Endothelial cell (in vitro differentiated cells): ENCODE data around the gene LRRIQ1. TPM values are rescaled to one million over a fixed set of nuclear protein-coding genes. Genes with fewer than 3 reads are reported as not detected.

ENCODE experiments used
- DNase-seq: peaks from one replicate; pipeline ENCODE4 v3.0.0; 2021; ENCODE audit warnings: low spot score
- H3K27ac Mint-ChIP-seq: one replicate; pipeline ENCODE4 v1.8.0; 2021; ENCODE audit warnings: mixed read lengths, inconsistent platforms; ENCODE audit not compliant: unreplicated experiment
- H3K27me3 Mint-ChIP-seq: one replicate; pipeline ENCODE4 v1.8.0; 2021; ENCODE audit warnings: mild to moderate bottlenecking, moderate library complexity, mixed read lengths, inconsistent platforms; ENCODE audit not compliant: unreplicated experiment
- H3K36me3 Mint-ChIP-seq: one replicate; pipeline ENCODE4 v1.8.0; 2021; ENCODE audit warnings: mild to moderate bottlenecking, low read depth, mixed read lengths, inconsistent platforms; ENCODE audit not compliant: unreplicated experiment
- H3K4me1 Mint-ChIP-seq: one replicate; pipeline ENCODE4 v1.8.0; 2021; ENCODE audit warnings: mild to moderate bottlenecking, mixed read lengths, inconsistent platforms; ENCODE audit not compliant: unreplicated experiment
- H3K4me3 Mint-ChIP-seq: one replicate; pipeline ENCODE4 v1.8.0; 2021; ENCODE audit warnings: mild to moderate bottlenecking, mixed read lengths, inconsistent platforms; ENCODE audit not compliant: unreplicated experiment
- H3K9me3 Mint-ChIP-seq: one replicate; pipeline ENCODE4 v1.8.0; 2021; ENCODE audit warnings: mixed read lengths, inconsistent platforms; ENCODE audit not compliant: unreplicated experiment
- total RNA-seq: library from RNA; stranded (reverse); fragmentation: NEBNext Ultra II Directional; extraction: Animal tissue kit (Norgen Biotek cat#: 25700); gene quantifications from one replicate; pipeline ENCODE4 v1.2.1, GENCODE V29; 2021; ENCODE audit not compliant: unreplicated experiment
- TF ChIP-seq, protein P1 (sequence below): fragments of 200-600 bp; sonication (generic); IDR thresholded peaks from one replicate; pipeline ENCODE4 v1.5.0; 2021; ENCODE audit warnings: antibody characterized with exemption; ENCODE audit not compliant: unreplicated experiment

LRRIQ1 gene
- total RNA-seq, 1 donor from 2014 or later = 1.1 TPM

DNA sequence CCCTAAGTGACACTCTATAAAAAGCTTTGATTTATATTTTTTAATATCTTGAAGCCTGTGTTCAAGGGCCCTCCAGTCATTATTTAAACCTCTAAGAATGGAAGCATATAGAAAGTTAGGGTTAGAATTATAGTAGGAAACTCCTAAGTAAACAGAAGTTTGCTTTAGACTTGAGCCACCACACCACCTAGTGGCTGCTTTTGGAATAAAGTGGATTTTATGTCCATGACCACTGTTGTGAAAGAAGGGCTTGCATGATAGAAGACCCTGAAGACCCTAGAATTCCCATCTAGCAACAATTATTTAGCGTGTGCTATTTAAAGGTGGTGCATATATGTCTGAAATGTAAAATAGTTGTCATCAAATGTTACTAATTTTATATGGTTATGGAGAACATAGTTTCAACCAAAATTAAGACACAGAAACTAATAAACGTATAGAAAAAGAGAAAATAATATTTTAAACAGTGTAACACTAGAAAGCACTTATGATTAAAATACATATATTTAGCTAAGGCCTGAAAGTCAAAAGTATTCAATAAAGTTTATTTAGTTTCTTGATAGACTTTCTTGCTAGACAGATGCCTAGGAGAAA lies 21.3 kb downstream of the LRRIQ1 start:
- no peaks in the 10 kb centered on the region for H3K9me3 Mint-ChIP-seq
- H3K4me3 Mint-ChIP-seq = no peak overlapping the region
- H3K4me1 Mint-ChIP-seq = no peaks in the 10 kb centered on the region
- H3K36me3 Mint-ChIP-seq = no peaks in the 10 kb centered on the region
- TF ChIP-seq, protein P1, sequence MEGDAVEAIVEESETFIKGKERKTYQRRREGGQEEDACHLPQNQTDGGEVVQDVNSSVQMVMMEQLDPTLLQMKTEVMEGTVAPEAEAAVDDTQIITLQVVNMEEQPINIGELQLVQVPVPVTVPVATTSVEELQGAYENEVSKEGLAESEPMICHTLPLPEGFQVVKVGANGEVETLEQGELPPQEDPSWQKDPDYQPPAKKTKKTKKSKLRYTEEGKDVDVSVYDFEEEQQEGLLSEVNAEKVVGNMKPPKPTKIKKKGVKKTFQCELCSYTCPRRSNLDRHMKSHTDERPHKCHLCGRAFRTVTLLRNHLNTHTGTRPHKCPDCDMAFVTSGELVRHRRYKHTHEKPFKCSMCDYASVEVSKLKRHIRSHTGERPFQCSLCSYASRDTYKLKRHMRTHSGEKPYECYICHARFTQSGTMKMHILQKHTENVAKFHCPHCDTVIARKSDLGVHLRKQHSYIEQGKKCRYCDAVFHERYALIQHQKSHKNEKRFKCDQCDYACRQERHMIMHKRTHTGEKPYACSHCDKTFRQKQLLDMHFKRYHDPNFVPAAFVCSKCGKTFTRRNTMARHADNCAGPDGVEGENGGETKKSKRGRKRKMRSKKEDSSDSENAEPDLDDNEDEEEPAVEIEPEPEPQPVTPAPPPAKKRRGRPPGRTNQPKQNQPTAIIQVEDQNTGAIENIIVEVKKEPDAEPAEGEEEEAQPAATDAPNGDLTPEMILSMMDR = peak; percentile 92
- peak; percentile 62 for DNase-seq
- no peak overlapping the region for H3K27ac Mint-ChIP-seq
- H3K27me3 Mint-ChIP-seq = no peaks in the 10 kb centered on the region

DNA sequence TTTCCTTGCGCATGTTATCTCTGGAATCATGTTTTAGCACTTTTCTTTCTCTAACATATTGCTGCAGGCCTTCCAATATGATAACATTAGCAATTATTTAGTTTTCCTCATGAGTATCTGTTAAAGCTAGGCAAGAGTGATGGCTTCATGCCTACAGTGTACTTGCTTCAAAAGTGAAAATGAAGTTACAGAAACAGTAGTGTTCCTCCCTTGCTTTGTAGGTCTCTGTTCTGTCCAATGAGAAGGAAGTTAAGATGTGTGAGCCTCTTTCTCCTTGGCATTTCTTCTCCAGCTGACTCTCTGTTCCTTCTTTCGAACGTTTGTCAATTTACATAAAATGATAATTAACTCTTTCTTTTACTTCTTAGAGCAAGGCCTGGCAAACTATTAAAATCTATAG lies 22.2 kb downstream of the LRRIQ1 start:
- no peaks in the 10 kb centered on the region for H3K4me1 Mint-ChIP-seq
- H3K36me3 Mint-ChIP-seq = no peaks in the 10 kb centered on the region
- TF ChIP-seq, protein P1 = no peak

DNA sequence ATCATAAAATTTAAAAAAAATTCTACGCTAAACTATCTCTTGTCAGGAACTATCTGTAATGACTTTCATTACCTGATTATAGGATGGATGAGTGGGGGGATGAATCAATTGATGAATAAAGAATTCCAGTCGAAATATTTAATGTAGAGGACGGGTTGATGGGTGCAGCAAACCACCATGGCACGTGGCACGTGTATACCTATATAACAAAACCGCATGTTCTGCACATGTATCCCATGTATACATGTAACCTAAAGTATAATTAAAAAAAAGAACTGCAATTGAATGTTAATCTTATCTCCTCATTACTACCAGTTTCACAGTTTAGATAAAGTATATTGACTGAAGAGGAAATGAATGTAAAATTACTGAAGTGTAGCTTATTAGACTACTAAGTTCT lies 23.4 kb downstream of the LRRIQ1 start:
- no peaks in the 10 kb centered on the region for H3K36me3 Mint-ChIP-seq
- no peaks in the 10 kb centered on the region for H3K27me3 Mint-ChIP-seq
- H3K9me3 Mint-ChIP-seq = no peaks in the 10 kb centered on the region
- H3K4me3 Mint-ChIP-seq = no peak overlapping the region
- TF ChIP-seq, protein P1 = no peak
- no peaks in the 10 kb centered on the region for H3K4me1 Mint-ChIP-seq
- no peak for DNase-seq
- H3K27ac Mint-ChIP-seq = no peak overlapping the region

More for the DNA sequence above, 22.2 kb downstream of the LRRIQ1 start:
- no peaks in the 10 kb centered on the region for H3K27me3 Mint-ChIP-seq
- no peaks in the 10 kb centered on the region for H3K9me3 Mint-ChIP-seq
- no peak overlapping the region for H3K27ac Mint-ChIP-seq
- no peak overlapping the region for H3K4me3 Mint-ChIP-seq
- no peak for DNase-seq

DNA sequence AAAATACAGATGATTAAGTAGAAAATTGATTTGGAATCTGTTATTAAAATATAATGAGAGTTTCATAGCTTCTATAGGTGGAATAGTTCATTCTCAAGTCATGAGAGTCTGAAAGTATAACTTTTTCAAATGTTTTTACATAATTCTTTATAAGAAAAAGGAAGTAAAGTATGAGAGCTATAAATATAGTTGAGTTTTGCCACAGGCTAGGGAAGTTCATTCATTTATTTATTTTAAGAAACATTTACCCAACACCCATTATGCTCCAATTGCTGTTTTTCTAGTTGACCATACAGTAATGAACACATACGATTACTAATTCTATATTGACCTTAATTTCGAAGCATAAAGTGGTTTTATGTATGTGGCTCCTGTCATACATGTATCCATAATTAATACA lies 24.8 kb downstream of the LRRIQ1 start:
- Mint-ChIP-seq H3K27me3 (no peaks in the 10 kb centered on the region), H3K27ac (no peak overlapping the region), H3K9me3 (no peaks in the 10 kb centered on the region), H3K4me3 (no peak overlapping the region), H3K4me1 (no peaks in the 10 kb centered on the region), H3K36me3 (no peaks in the 10 kb centered on the region)
- TF ChIP-seq, protein P1 = no peak
- no peak for DNase-seq

DNA sequence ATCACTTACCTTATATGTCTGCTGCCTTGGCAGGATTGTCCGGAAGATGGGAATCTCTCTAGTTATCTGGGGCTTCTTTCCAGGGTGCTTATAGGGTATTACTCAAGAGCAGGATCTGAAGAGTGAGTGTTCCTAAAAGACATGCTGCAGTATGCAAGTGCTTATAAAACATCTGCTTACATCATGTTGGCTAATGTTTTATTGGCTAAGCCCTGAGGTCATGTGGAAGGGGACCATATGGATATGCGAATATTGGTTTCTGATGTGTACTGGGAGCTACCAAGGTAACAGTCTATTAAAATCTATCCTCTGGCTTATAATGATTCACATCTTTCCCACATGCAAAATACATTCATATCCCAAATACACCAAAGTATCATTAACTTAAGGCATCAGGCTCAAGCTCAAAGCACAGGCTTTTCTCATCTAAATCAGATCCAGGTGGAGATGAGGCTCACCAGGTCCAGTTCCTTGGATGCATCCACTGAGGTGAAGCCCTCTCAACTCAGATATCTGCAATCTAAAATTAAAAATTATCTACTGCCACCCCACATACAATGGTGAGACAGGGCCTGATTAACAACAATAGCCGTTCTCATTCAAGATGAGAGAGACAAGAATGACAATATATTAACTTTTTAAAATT lies 29.8 kb downstream of the LRRIQ1 start:
- no peaks in the 10 kb centered on the region for H3K27me3 Mint-ChIP-seq
- H3K4me3 Mint-ChIP-seq = no peak overlapping the region
- no peak overlapping the region for H3K27ac Mint-ChIP-seq
- H3K36me3 Mint-ChIP-seq = no peaks in the 10 kb centered on the region
- no peaks in the 10 kb centered on the region for H3K9me3 Mint-ChIP-seq
- TF ChIP-seq, protein P1 = no peak
- no peaks in the 10 kb centered on the region for H3K4me1 Mint-ChIP-seq
- DNase-seq = no peak
